G401 (cell line): ENCODE results near the gene HS3ST3B1. TPM values are rescaled to one million over a fixed set of nuclear protein-coding genes. Genes with fewer than 3 reads are reported as not detected.

Experiments
- DNase-seq: peaks from one replicate; pipeline ENCODE4 v3.0.0-alpha.2; 2015; ENCODE audit warnings: low spot score
- in situ Hi-C: cut with HindIII; loops from 2 replicates; pipeline ENCODE4 v1.10.0; 2016; ENCODE audit warnings: low sequenced_read_pairs, mixed read lengths
- total RNA-seq: library from RNA; depleted of rRNA; stranded (reverse); fragments of >200 nt; shearing (Covaris generic); gene quantifications from 2 replicates; pipeline ENCODE4 v1.2.3, GENCODE V29; 2014; rRNA removed

HS3ST3B1 gene
- total RNA-seq, 1 experiment from 2014 or later: 0.37 TPM

GRCh38 chr17:14381606-14382005, 80.7 kb downstream of the HS3ST3B1 start:
- in situ Hi-C loops: no loop called here
- DNase-seq: no peak

GRCh38 chr17:14387036-14387435, 86.2 kb downstream of the HS3ST3B1 start:
- in situ Hi-C loops: no loop called here
- DNase-seq: no peak

- in situ Hi-C loops: no loop called here
- no peak for DNase-seq
Observed at GRCh38 chr17:14389681-14390080, 88.8 kb downstream of the HS3ST3B1 start.

GRCh38 chr17:14393723-14394122, 92.8 kb downstream of the HS3ST3B1 start:
- in situ Hi-C loops: no loop called here
- no peak for DNase-seq

GRCh38 chr17:14395255-14395654, 94.4 kb downstream of the HS3ST3B1 start:
- in situ Hi-C loops: no loop called here
- no peak for DNase-seq

- DNase-seq: no peak
- in situ Hi-C loops: no loop called here
Observed at GRCh38 chr17:14396547-14396946, 95.7 kb downstream of the HS3ST3B1 start.

- DNase-seq: no peak
- in situ Hi-C loops: no loop called here
Observed at GRCh38 chr17:14398766-14399165, 97.9 kb downstream of the HS3ST3B1 start.

Other genes with a start within 250 kb of the HS3ST3B1 start
- 15.9 and 26.4 TPM in 2 replicates for gene COX10, start 231.6 kb upstream of the HS3ST3B1 start, total RNA-seq
- gene CDRT15, start 64.2 kb upstream of the HS3ST3B1 start, total RNA-seq: not detected in 2 replicates